Endodermal cell (in vitro differentiated cells): ENCODE results near the gene PDE8A. TPM values are rescaled to one million over a fixed set of nuclear protein-coding genes. Genes with fewer than 3 reads are reported as not detected.

Experiments
- DNase-seq: peaks from one replicate; pipeline ENCODE4 v3.0.0-alpha.2; 2017
- H3K27ac ChIP-seq: 2 replicates; pipeline ENCODE4 v1.5.1; 2013; ENCODE audit warnings: mild to moderate bottlenecking, low read depth, low read length, moderate library complexity
- H3K27me3 ChIP-seq: 2 replicates; pipeline ENCODE4 v1.6.1; 2013; ENCODE audit warnings: mild to moderate bottlenecking, low read length, moderate library complexity; ENCODE audit not compliant: insufficient read depth, control insufficient read depth, poor library complexity, severe bottlenecking
- H3K36me3 ChIP-seq: 2 replicates; pipeline ENCODE4 v1.7.0; 2013; ENCODE audit warnings: mild to moderate bottlenecking, low read length, moderate library complexity; ENCODE audit not compliant: control insufficient read depth, insufficient read depth
- H3K4me1 ChIP-seq: one replicate; pipeline ENCODE4 v1.7.0; 2013; ENCODE audit warnings: low read length; ENCODE audit not compliant: control insufficient read depth, insufficient read depth
- H3K4me3 ChIP-seq: 2 replicates; pipeline ENCODE4 v1.5.1; 2013; ENCODE audit warnings: mild to moderate bottlenecking, low read length, moderate library complexity
- H3K9ac ChIP-seq: 2 replicates; pipeline ENCODE4 v1.6.1; 2013; ENCODE audit warnings: mild to moderate bottlenecking, low read length, moderate library complexity; ENCODE audit not compliant: poor library complexity, severe bottlenecking; ENCODE audit errors: extremely low read depth
- H3K9me3 ChIP-seq: 2 replicates; pipeline ENCODE4 v1.6.1; 2013; ENCODE audit warnings: mild to moderate bottlenecking, low read length, moderate library complexity; ENCODE audit not compliant: control insufficient read depth
- H3K27ac Mint-ChIP-seq: 2 replicates; pipeline ENCODE4 v1.8.0; 2020; ENCODE audit warnings: mixed read lengths
- H3K27me3 Mint-ChIP-seq: 2 replicates; pipeline ENCODE4 v1.8.0; 2021; ENCODE audit warnings: mild to moderate bottlenecking, mixed read lengths; ENCODE audit not compliant: insufficient read depth
- H3K36me3 Mint-ChIP-seq: 2 replicates; pipeline ENCODE4 v1.8.0; 2020; ENCODE audit warnings: low read depth, mixed read lengths
- H3K4me1 Mint-ChIP-seq: 2 replicates; pipeline ENCODE4 v1.8.0; 2020; ENCODE audit warnings: mixed read lengths
- H3K4me3 Mint-ChIP-seq: 2 replicates; pipeline ENCODE4 v1.8.0; 2020; ENCODE audit warnings: mild to moderate bottlenecking, moderate library complexity, mixed read lengths
- H3K9me3 Mint-ChIP-seq: 2 replicates; pipeline ENCODE4 v1.8.0; 2020; ENCODE audit warnings: mild to moderate bottlenecking, mixed read lengths
- WGBS, 2 experiments: methylation state at CpG; one replicate each; pipeline versions ENCODE4 v1.1.5 to v1.1.7; 2013; ENCODE audit warnings: missing lambda C conversion rate in 2 of 2, mixed read lengths in 1 of 2; ENCODE audit not compliant: insufficient coverage in 1 of 2, insufficient read length in 1 of 2; 5-methylcytosine and 5-hydroxymethylcytosine counted together
- total RNA-seq, 2 donors: library from RNA; stranded (reverse); fragmentation: NEBNext Ultra II Directional in 1 of 2; extraction: Animal tissue kit (Norgen Biotek cat#: 25700) in 1 of 2; gene quantifications; 2 replicates in 1 of 2; 3 replicates in 1 of 2; pipeline ENCODE4 v1.2.1, GENCODE V29; 2021
- TF ChIP-seq, protein P1 (sequence below): fragments of 200-600 bp; sonication (generic); conservative IDR thresholded peaks from 2 replicates; pipeline ENCODE4 v1.5.0; 2021; ENCODE audit warnings: antibody characterized with exemption, mild to moderate bottlenecking

PDE8A gene
- total RNA-seq, 2 donors from 2014 or later = 14.8 to 15.2 TPM

DNA sequence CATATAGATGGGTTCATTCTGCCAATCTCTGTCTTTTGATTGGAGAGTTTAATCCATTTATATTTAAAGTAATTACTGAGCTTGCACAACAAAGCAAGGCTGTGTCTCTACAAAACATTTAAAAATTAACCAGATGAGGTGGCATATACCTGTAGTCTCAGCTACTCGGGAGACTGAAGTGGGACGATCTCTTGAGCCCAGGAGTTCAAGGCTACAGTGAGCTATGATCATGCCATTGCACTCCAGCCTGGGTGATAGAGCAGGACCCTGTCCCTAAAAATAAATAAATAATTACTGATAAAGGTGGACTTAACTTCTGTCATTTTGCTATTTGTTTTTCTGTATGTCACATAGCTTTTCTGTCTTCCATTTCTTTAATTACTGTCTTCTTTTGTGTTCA is 78.1 kb downstream of the PDE8A start:
- Histone ChIP-seq H3K27ac (no peak overlapping the region), H3K9ac (no peak overlapping the region), H3K4me3 (no peak overlapping the region), H3K4me1 (no peaks in the 10 kb centered on the region), H3K36me3 (no peaks in the 10 kb centered on the region), H3K9me3 (peaks cover 19% of the 10 kb centered on the region), H3K27me3 (no peaks in the 10 kb centered on the region)
- TF ChIP-seq, protein P1, sequence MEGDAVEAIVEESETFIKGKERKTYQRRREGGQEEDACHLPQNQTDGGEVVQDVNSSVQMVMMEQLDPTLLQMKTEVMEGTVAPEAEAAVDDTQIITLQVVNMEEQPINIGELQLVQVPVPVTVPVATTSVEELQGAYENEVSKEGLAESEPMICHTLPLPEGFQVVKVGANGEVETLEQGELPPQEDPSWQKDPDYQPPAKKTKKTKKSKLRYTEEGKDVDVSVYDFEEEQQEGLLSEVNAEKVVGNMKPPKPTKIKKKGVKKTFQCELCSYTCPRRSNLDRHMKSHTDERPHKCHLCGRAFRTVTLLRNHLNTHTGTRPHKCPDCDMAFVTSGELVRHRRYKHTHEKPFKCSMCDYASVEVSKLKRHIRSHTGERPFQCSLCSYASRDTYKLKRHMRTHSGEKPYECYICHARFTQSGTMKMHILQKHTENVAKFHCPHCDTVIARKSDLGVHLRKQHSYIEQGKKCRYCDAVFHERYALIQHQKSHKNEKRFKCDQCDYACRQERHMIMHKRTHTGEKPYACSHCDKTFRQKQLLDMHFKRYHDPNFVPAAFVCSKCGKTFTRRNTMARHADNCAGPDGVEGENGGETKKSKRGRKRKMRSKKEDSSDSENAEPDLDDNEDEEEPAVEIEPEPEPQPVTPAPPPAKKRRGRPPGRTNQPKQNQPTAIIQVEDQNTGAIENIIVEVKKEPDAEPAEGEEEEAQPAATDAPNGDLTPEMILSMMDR = no peak
- Mint-ChIP-seq H3K36me3 (peaks cover 12% of the 10 kb centered on the region), H3K4me1 (no peaks in the 10 kb centered on the region), H3K4me3 (no peak overlapping the region), H3K9me3 (peaks cover 46% of the 10 kb centered on the region), H3K27me3 (no peaks in the 10 kb centered on the region), H3K27ac (no peak overlapping the region)
- no peak for DNase-seq
- 96 to 100% methylated on average over 2 of the region's 2 CpGs for WGBS, 2 experiments

DNA sequence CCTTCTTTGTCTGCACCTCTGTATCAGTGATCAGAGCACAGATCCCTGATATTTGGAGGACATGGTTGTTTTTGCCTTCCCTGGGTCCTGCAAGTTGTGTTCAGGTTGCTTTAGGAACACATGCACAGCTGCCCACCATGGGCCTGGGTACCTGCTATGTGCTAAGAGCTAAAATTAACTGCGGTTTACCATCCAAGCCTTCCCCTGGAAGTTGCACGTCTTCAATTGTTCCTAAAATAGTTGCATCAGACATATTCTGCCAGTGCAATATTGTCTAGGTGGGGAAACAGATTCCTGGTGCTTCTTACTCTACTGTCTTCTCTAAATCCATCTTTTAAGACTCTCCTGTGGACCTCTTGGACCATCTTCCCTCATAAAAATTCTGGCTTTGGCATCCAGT is 80.9 kb downstream of the PDE8A start:
- peaks cover 7% of the 10 kb centered on the region for H3K36me3 Mint-ChIP-seq
- WGBS, 2 experiments = 89 to 92% methylated on average over 2 of the region's 2 CpGs

DNA sequence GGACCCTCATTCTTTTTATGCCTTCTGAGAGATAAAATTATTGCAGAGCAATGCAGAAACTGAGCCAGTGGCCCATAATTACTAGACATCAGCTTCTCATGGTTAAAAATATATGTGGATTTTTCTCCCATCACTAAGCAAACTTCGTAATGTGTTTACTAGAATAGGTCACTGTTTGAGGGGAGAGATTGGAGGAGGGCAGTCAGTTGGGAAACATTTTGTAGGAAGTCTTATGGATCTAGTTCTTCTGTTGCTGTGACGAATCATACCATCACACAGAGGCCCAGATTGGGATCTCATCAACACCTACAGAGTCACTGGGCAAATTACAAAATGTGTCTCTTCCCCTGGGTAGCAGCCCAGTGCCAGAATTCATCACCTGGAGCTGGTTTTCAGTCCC is 81.4 kb downstream of the PDE8A start:
- Histone ChIP-seq H3K9ac (no peak overlapping the region), H3K4me3 (no peak overlapping the region), H3K4me1 (no peaks in the 10 kb centered on the region), H3K9me3 (peaks cover 13% of the 10 kb centered on the region), H3K36me3 (no peaks in the 10 kb centered on the region), H3K27me3 (no peaks in the 10 kb centered on the region), H3K27ac (no peak overlapping the region)
- DNase-seq = no peak
- 93 to 100% methylated on average over 1 to 2 of the region's 2 CpGs for WGBS, 2 experiments
- Mint-ChIP-seq H3K4me3 (no peak overlapping the region), H3K27me3 (no peaks in the 10 kb centered on the region), H3K4me1 (no peaks in the 10 kb centered on the region), H3K27ac (no peak overlapping the region), H3K36me3 (peaks cover 6% of the 10 kb centered on the region), H3K9me3 (peaks cover 27% of the 10 kb centered on the region)
- TF ChIP-seq, protein P1 = no peak

More for the DNA sequence above, 80.9 kb downstream of the PDE8A start:
- H3K4me3 Mint-ChIP-seq = no peak overlapping the region
- Histone ChIP-seq H3K4me1 (no peaks in the 10 kb centered on the region), H3K36me3 (no peaks in the 10 kb centered on the region), H3K27me3 (no peaks in the 10 kb centered on the region), H3K27ac (no peak overlapping the region), H3K9ac (no peak overlapping the region), H3K9me3 (peaks cover 17% of the 10 kb centered on the region), H3K4me3 (no peak overlapping the region)
- TF ChIP-seq, protein P1 = no peak
- peaks cover 31% of the 10 kb centered on the region for H3K9me3 Mint-ChIP-seq
- DNase-seq = no peak
- no peak overlapping the region for H3K27ac Mint-ChIP-seq
- H3K27me3 Mint-ChIP-seq = no peaks in the 10 kb centered on the region
- no peaks in the 10 kb centered on the region for H3K4me1 Mint-ChIP-seq
